Kidney (tissue), 14 donors: ENCODE measurements around the gene ENOPH1. TPM values are rescaled to one million over a fixed set of nuclear protein-coding genes. Genes with fewer than 3 reads are reported as not detected.

Source experiments
- DNase-seq, 5 donors: peaks; one replicate each; pipeline ENCODE4 v3.0.0-alpha.2; 2013 to 2020
- FAIRE-seq: peaks from 2 replicates; lab custom pipeline; 2012; peaks lifted over from hg19 to GRCh38; lab: Jason Lieb, UNC
- H3K27ac ChIP-seq, 2 donors: one replicate each; pipeline ENCODE4 v1.7.0; 2013; ENCODE audit warnings: low read depth in 2 of 2, low read length in 2 of 2, inconsistent platforms in 1 of 2
- H3K27me3 ChIP-seq: one replicate; pipeline ENCODE4 v1.7.1; 2013; ENCODE audit warnings: low read length, inconsistent platforms; ENCODE audit not compliant: control insufficient read depth, insufficient read depth
- H3K36me3 ChIP-seq, 3 donors: one replicate each; pipeline versions ENCODE4 v1.7.0 to v1.7.1; 2013; ENCODE audit warnings: low read length in 3 of 3, control low read depth in 1 of 3, inconsistent platforms in 1 of 3; ENCODE audit not compliant: insufficient read depth in 3 of 3, control insufficient read depth in 2 of 3
- H3K4me1 ChIP-seq, 3 donors: one replicate each; pipeline versions ENCODE4 v1.7.0 to v1.7.1; 2013; ENCODE audit warnings: low read length in 3 of 3, inconsistent platforms in 1 of 3, low read depth in 1 of 3; ENCODE audit not compliant: control insufficient read depth in 2 of 3, insufficient read depth in 2 of 3
- H3K4me3 ChIP-seq, 3 donors: one replicate each; pipeline versions ENCODE4 v1.7.0 to v1.8.1; 2013; ENCODE audit warnings: low read length in 3 of 3, control low read depth in 1 of 3, inconsistent platforms in 1 of 3
- H3K9ac ChIP-seq, 3 donors: one replicate each; pipeline versions ENCODE4 v1.7.0 to v1.7.1; 2013; ENCODE audit warnings: low read length in 3 of 3, control low read depth in 1 of 3, inconsistent platforms in 1 of 3
- H3K9me3 ChIP-seq, 3 donors: one replicate each; pipeline versions ENCODE4 v1.7.0 to v1.7.1; 2013; ENCODE audit warnings: low read length in 3 of 3, control low read depth in 1 of 3, inconsistent platforms in 1 of 3; ENCODE audit not compliant: control insufficient read depth in 2 of 3, insufficient read depth in 1 of 3
- CTCF ChIP-seq: IDR thresholded peaks from 3 replicates; pipeline ENCODE4 v1.5.1; 2012; ENCODE audit warnings: mild to moderate bottlenecking, moderate library complexity, borderline replicate concordance; ENCODE audit not compliant: insufficient read depth; ENCODE audit errors: extremely low read depth
- intact Hi-C: fragments of 100-400 bp; cut with DNase I; formaldehyde crosslinking; loops from one replicate; pipeline ENCODE4 v1.11.1; 2022
- polyA plus RNA-seq: library from polyadenylated mRNA; stranded (reverse); fragments of 350-450 nt; fragmentation: Illumina TruSeq; extraction: RNeasy Lipid Tissue Mini Kit (QIAGEN cat#74804); gene quantifications from one replicate; pipeline ENCODE4 v1.2.3, GENCODE V29; 2014; ENCODE audit warnings: low read depth, low replicate concordance; ENCODE audit not compliant: insufficient read depth
- total RNA-seq: library from RNA; stranded (reverse); fragmentation: NEBNext Ultra II Directional; extraction: Animal tissue kit (Norgen Biotek cat#: 25700); gene quantifications from one replicate; pipeline ENCODE4 v1.2.1, GENCODE V29; 2021
- donor health status: control.
- donor health status: control.
- donor health status: control.
- donor health status: control.
- donor health status: control.
- donor health status: DM: yes; HTN: yes; CAD: no.
- donor health status: Normal renal cell carcinoma (clear cell type).

The ENOPH1 gene
- total and polyA plus RNA-seq, 2 donors from 2014 or later = 30.3 to 36.0 TPM

DNA sequence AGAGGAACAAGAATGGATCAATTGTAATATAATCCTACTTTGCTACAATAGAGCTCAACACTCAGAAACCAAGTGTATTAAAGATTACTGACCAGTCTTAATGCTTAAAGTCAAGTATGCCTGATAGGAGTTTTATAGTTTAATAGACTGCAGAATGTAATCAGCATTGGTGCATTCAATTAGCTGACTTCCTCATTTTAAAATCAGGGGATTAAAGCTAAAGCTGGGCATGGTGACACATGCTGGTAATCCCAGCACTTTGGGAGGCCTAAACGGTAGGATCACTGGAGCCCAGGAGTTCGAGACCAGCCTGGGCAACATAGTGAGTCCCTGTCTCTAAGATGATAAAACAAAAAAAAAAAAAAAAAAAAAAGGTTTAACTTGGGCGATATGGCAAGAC, 10.9 kb upstream of the ENOPH1 start:
- Histone ChIP-seq H3K27ac (no peak overlapping the region), H3K9me3 (no peaks in the 10 kb centered on the region), H3K4me3 (no peak overlapping the region), H3K4me1 (no peaks in the 10 kb centered on the region), H3K9ac (no peak overlapping the region), H3K36me3 (peaks cover 4 to 19% (median 5%) of the 10 kb centered on the region in 3 donors), H3K27me3 (no peaks in the 10 kb centered on the region)
- FAIRE-seq (no peak), DNase-seq (no peak)
- no peak for TF ChIP-seq CTCF
- intact Hi-C loops = no loop called here

- FAIRE-seq (no peak), DNase-seq (no peak)
- H3K4me3 ChIP-seq = no peak overlapping the region
- H3K27ac ChIP-seq = no peak overlapping the region
- peaks cover 13 to 44% (median 17%) of the 10 kb centered on the region in 3 donors for H3K36me3 ChIP-seq
- no peaks in the 10 kb centered on the region for H3K27me3 ChIP-seq
- intact Hi-C loops = loop anchor here (10.0 kb wide), 1 partner anchor 47 kb away; the partner anchor contains the start of gene HNRNPD
- H3K9me3 ChIP-seq = no peaks in the 10 kb centered on the region
- no peak overlapping the region for H3K9ac ChIP-seq
- peaks cover 0 to 4% (median 4%) of the 10 kb centered on the region in 3 donors for H3K4me1 ChIP-seq
- no peak for TF ChIP-seq CTCF
Observed at GRCh38 chr4:82421796-82422560, 8.4 kb upstream of the ENOPH1 start.

GRCh38 chr4:82422616-82423015, 7.8 kb upstream of the ENOPH1 start:
- no peak overlapping the region for H3K27ac ChIP-seq
- no peak overlapping the region for H3K9ac ChIP-seq
- TF ChIP-seq CTCF = no peak
- H3K27me3 ChIP-seq = no peaks in the 10 kb centered on the region
- no peak overlapping the region for H3K4me3 ChIP-seq
- DNase-seq = no peak
- no peaks in the 10 kb centered on the region for H3K9me3 ChIP-seq
- no peak for FAIRE-seq
- peaks cover 13 to 45% (median 17%) of the 10 kb centered on the region in 3 donors for H3K36me3 ChIP-seq
- intact Hi-C loops = loop anchor here (10.0 kb wide), 1 partner anchor 48 kb away; the partner anchor contains the start of gene HNRNPD
- peaks cover 0 to 9% (median 7%) of the 10 kb centered on the region in 3 donors for H3K4me1 ChIP-seq
